GM12891 (cell line): Measurements from ENCODE around the gene ARHGAP24.

Experiments used
- POLR2A ChIP-seq: IDR thresholded peaks from 2 replicates; pipeline ENCODE4 v1.6.1; 2011; ENCODE audit warnings: low read depth, low read length, control low read depth
- POLR2AphosphoS5 ChIP-seq: IDR thresholded peaks from 2 replicates; pipeline ENCODE4 v1.6.1; 2011; ENCODE audit warnings: low read depth, low read length, control low read depth
- SPI1 ChIP-seq: IDR thresholded peaks from 2 replicates; pipeline ENCODE4 v1.6.1; 2011; ENCODE audit warnings: low read depth, low read length, control low read depth
- TAF1 ChIP-seq: IDR thresholded peaks from 2 replicates; pipeline ENCODE4 v1.6.1; 2011; ENCODE audit warnings: low read depth, low read length, control low read depth

GRCh38 chr4:85889314-85889713, 414.4 kb downstream of the ARHGAP24 start:
- no peak for TF ChIP-seq POLR2AphosphoS5
- TF ChIP-seq POLR2A = no peak
- peak; percentile 3; the same call in 1 of the 2 replicates for TF ChIP-seq SPI1
- TF ChIP-seq TAF1 = no peak
